Suprapubic skin (tissue), 4 donors: Measurements from ENCODE around the gene DDX56. TPM values are rescaled to one million over a fixed set of nuclear protein-coding genes. Genes with fewer than 3 reads are reported as not detected.
"Not testable (repeated sequence)": the region's sequence is repeated elsewhere in the genome, so short reads cannot be mapped to it uniquely, and the experiment has no call there.

Experiments used
- DNase-seq, 2 donors: peaks; one replicate each; pipeline ENCODE4 v3.0.0-alpha.2; 2019; ENCODE audit warnings: low spot score in 2 of 2
- H3K27ac ChIP-seq: fragments of 200-600 bp; sonication (generic); one replicate; pipeline ENCODE4 v1.5.1; 2019
- H3K27me3 ChIP-seq: fragments of 200-600 bp; sonication (generic); one replicate; pipeline ENCODE4 v1.5.1; 2019
- H3K36me3 ChIP-seq: fragments of 200-600 bp; sonication (generic); one replicate; pipeline ENCODE4 v1.5.1; 2019
- H3K4me1 ChIP-seq: fragments of 200-600 bp; sonication (generic); one replicate; pipeline ENCODE4 v1.5.1; 2019
- H3K4me3 ChIP-seq: fragments of 200-600 bp; sonication (generic); one replicate; pipeline ENCODE4 v1.5.1; 2019; ENCODE audit warnings: mild to moderate bottlenecking
- H3K9me3 ChIP-seq: fragments of 200-600 bp; sonication (generic); one replicate; pipeline ENCODE4 v1.5.1; 2019
- EP300 ChIP-seq: sonication (generic); formaldehyde crosslinking; IDR thresholded peaks from one replicate; pipeline ENCODE4 v1.6.1; 2017; ENCODE audit warnings: antibody characterized with exemption
- POLR2A ChIP-seq, 2 donors: fragments of 450-650 bp; IDR thresholded peaks; one replicate each; pipeline ENCODE4 v1.6.1; 2017; ENCODE audit warnings: antibody characterized with exemption in 2 of 2, mild to moderate bottlenecking in 2 of 2, moderate library complexity in 2 of 2
- POLR2AphosphoS5 ChIP-seq, 3 donors: sonication (generic); formaldehyde crosslinking; IDR thresholded peaks; one replicate each; pipeline ENCODE4 v1.6.1; 2017; ENCODE audit warnings: antibody characterized with exemption in 3 of 3
- WGBS: methylation state at CpG from one replicate; pipeline ENCODE4 v1.1.5; 2018; 5-methylcytosine and 5-hydroxymethylcytosine counted together
- total RNA-seq, 4 donors: library from RNA; depleted of rRNA; stranded (reverse); fragments of >200 nt; gene quantifications; one replicate each; pipeline ENCODE4 v1.1.0, GENCODE V29; 2016
- TF ChIP-seq, protein P1 (sequence below), 2 donors: fragments of 200-600 bp in 1 of 2; fragments of 450-650 bp in 1 of 2; sonication (generic) in 1 of 2; IDR thresholded peaks; one replicate each; pipeline ENCODE4 v1.5.1; 2016 to 2019; ENCODE audit warnings: antibody characterized with exemption in 2 of 2, mild to moderate bottlenecking in 1 of 2, moderate library complexity in 1 of 2

The DDX56 gene
- total RNA-seq, 4 donors from 2014 or later, result 58.3 to 109 (median 69.5) TPM

DNA sequence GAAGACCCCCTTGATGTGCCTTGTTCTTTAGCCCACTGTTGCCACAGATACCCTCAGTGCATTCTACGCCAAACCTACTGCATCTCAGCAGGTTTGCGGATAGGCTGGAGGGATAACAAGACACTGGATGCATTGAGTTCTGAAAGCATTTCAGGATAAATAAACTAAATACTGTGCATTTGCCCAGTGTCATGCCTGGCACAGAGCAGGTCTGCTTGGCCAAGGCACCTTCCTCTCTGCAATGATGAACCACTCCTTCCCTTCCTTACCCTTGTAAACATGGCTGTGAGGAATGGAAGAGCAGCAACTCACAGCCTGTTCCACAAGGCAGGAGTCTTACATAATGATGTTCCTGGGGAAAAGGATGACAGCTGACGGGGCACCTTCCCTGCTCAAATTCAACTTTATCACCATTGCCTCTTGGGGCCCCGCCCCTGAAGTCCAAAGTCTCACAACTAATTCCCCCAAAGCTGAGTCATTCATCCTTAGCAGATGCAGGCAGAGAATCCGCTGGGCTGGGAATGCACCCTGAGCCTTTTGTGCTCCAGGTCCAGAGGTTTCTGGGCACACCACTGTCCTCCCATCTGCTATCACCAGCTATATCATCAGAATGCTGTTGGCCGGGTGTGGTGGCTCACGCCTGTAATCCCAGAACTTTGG is 11.6 kb downstream of the DDX56 start:
- Histone ChIP-seq H3K9me3 (no peaks in the 10 kb centered on the region), H3K36me3 (peaks cover 31% of the 10 kb centered on the region), H3K27ac (no peak overlapping the region), H3K27me3 (no peaks in the 10 kb centered on the region), H3K4me3 (no peak overlapping the region), H3K4me1 (no peaks in the 10 kb centered on the region)
- peak in 1 of 2 donors; percentile 35 for DNase-seq
- TF ChIP-seq, protein P1, sequence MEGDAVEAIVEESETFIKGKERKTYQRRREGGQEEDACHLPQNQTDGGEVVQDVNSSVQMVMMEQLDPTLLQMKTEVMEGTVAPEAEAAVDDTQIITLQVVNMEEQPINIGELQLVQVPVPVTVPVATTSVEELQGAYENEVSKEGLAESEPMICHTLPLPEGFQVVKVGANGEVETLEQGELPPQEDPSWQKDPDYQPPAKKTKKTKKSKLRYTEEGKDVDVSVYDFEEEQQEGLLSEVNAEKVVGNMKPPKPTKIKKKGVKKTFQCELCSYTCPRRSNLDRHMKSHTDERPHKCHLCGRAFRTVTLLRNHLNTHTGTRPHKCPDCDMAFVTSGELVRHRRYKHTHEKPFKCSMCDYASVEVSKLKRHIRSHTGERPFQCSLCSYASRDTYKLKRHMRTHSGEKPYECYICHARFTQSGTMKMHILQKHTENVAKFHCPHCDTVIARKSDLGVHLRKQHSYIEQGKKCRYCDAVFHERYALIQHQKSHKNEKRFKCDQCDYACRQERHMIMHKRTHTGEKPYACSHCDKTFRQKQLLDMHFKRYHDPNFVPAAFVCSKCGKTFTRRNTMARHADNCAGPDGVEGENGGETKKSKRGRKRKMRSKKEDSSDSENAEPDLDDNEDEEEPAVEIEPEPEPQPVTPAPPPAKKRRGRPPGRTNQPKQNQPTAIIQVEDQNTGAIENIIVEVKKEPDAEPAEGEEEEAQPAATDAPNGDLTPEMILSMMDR (IDR thresholded peaks at IDR 0.05), result no peak
- TF ChIP-seq POLR2AphosphoS5 (IDR thresholded peaks at IDR 0.05) (no peak), EP300 (no peak), POLR2A (IDR thresholded peaks at IDR 0.05) (no peak)
- 93% methylated on average over 7 of the region's 7 CpGs for WGBS

DNA sequence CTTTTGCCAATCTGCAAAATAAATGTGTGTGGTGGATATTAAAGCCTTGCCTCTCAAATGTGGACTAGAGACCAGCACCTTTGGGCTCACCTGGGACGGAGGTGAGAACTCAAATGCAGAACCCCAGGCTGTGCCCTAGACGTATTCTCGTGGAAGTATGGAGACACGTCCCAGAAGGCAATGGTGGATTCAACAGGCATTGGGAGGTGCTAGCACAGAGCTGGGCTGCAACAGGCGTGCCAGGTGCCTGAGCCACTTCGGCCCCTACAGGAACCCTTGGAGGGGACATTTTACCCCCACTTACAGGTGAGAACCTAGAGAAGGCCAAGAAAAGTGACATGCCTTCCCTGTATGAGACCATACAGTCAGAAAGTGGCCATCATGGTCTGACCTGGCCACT is 12.2 kb downstream of the DDX56 start:
- H3K27ac ChIP-seq, result no peak overlapping the region
- H3K4me1 ChIP-seq, result no peaks in the 10 kb centered on the region
- no peaks in the 10 kb centered on the region for H3K9me3 ChIP-seq
- no peak overlapping the region for H3K4me3 ChIP-seq
- WGBS, result 76% methylated on average over 6 of the region's 6 CpGs
- no peaks in the 10 kb centered on the region for H3K27me3 ChIP-seq
- DNase-seq, result peak in 1 of 2 donors; percentile 53
- peaks cover 25% of the 10 kb centered on the region for H3K36me3 ChIP-seq
- no peak for TF ChIP-seq POLR2AphosphoS5 (IDR thresholded peaks at IDR 0.05)
- no peak for TF ChIP-seq POLR2A (IDR thresholded peaks at IDR 0.05)
- TF ChIP-seq EP300, result no peak
- TF ChIP-seq, protein P1 (IDR thresholded peaks at IDR 0.05), result no peak

DNA sequence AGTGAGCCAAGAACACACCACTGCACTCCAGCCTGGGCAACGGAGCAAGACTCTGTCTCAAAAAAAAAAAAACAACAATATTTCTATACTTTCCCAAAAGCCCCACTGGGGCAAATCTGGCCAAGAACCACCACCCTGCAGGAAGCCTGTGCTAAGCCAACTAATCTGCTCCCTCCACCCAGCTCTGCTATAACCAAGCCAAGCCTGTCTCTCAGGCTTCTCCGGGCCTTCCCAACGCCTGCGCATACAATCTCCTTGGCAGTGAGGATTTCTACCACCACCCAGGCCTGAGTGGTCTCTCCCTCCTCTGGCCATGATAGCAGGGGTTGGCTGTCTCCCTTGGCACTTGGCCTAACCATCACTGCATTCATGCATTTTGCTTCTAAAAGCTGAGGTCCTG is 14.2 kb downstream of the DDX56 start:
- peaks cover 7% of the 10 kb centered on the region for H3K36me3 ChIP-seq
- peak in 1 of 2 donors; percentile 58 for DNase-seq
- no peaks in the 10 kb centered on the region for H3K9me3 ChIP-seq
- H3K4me3 ChIP-seq, result no peak overlapping the region
- WGBS, result 52% methylated on average over 4 of the region's 4 CpGs
- no peak overlapping the region for H3K27ac ChIP-seq
- no peak for TF ChIP-seq POLR2AphosphoS5 (IDR thresholded peaks at IDR 0.05)
- TF ChIP-seq, protein P1 (IDR thresholded peaks at IDR 0.05), result no peak
- TF ChIP-seq POLR2A (IDR thresholded peaks at IDR 0.05), result no peak
- TF ChIP-seq EP300, result no peak
- no peaks in the 10 kb centered on the region for H3K27me3 ChIP-seq
- H3K4me1 ChIP-seq, result no peaks in the 10 kb centered on the region

DNA sequence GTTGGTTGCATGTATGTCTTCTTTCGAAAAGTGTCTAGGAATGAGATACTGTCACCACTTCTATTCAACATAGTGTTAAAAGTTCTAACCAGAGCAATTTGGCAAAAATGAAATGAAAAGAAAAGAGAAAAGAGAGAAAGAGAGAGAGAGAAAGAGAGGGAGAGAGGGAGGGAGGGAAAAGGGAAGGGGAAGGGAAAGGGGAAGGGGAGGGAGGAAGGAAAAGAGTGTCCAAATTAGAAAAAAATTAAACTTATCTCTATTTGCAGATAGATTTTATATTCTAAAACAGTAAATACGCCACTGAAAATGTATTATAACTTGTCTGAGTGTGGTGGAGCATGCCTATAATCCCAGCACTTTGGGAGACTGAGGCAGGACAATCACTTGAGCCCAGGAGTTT is 16.2 kb downstream of the DDX56 start:
- WGBS, result 89% methylated on average over 2 of the region's 2 CpGs
- no peaks in the 10 kb centered on the region for H3K27me3 ChIP-seq
- H3K9me3 ChIP-seq, result no peaks in the 10 kb centered on the region
- no peak overlapping the region for H3K4me3 ChIP-seq
- no peaks in the 10 kb centered on the region for H3K4me1 ChIP-seq
- DNase-seq, result no peak
- no peaks in the 10 kb centered on the region for H3K36me3 ChIP-seq
- no peak overlapping the region for H3K27ac ChIP-seq
- TF ChIP-seq POLR2AphosphoS5 (IDR thresholded peaks at IDR 0.05), result no peak
- no peak for TF ChIP-seq EP300
- TF ChIP-seq, protein P1 (IDR thresholded peaks at IDR 0.05), result no peak
- TF ChIP-seq POLR2A (IDR thresholded peaks at IDR 0.05), result no peak

DNA sequence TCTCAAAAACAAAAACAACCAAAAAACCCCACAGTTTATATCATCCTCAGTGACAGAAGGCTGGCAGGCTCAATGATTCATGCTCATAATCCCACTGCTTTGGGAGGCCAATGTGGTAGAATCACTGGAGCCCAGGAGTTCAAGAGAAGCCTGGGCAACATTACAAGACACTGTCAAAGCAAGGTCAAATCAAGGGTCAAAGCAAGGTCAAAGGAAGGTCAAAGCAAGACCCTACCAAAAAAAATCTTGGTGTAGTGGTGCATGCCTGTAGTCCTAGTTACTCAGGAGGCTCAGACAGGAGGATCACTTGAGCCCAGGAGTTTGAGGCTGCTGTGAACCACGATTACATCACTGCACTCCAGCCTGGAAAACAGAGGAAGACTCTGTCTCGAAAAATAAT is 18.4 kb downstream of the DDX56 start:
- H3K36me3 ChIP-seq, result no peaks in the 10 kb centered on the region
- 81% methylated on average over 2 of the region's 2 CpGs for WGBS
- no peaks in the 10 kb centered on the region for H3K9me3 ChIP-seq
- DNase-seq, result no peak
- no peak for TF ChIP-seq POLR2AphosphoS5 (IDR thresholded peaks at IDR 0.05)
- TF ChIP-seq, protein P1 (IDR thresholded peaks at IDR 0.05), result no peak
- no peaks in the 10 kb centered on the region for H3K27me3 ChIP-seq
- no peak overlapping the region for H3K27ac ChIP-seq
- H3K4me1 ChIP-seq, result no peaks in the 10 kb centered on the region
- H3K4me3 ChIP-seq, result no peak overlapping the region

DNA sequence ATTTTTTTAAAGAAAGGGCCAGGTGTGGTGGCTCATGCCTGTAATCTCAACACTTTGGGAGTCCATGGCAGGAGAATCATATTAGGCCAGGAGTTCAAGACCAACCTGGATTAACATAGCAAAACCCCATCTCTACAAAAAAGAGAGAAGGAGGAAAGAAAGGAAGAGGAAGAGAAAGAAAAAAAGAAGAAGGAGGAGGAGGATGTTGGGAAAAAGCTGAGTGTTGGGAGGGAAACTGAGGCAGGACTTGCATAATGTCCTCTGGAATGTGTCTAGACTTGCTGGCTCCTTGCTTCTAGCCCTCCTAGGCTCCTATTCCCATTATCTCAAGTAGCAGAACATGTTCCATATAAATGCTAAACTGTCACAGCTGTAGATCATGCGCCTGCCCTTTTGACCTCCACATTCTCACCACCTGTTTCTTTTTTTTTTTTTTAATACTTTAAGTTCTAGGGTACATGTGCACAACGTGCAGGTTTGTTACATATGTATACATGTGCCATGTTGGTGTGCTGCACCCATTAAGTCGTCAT is 21.2 kb downstream of the DDX56 start:
- not testable (repeated sequence) for H3K4me3 ChIP-seq, H3K9me3 ChIP-seq, DNase-seq, H3K4me1 ChIP-seq, H3K27me3 ChIP-seq, H3K27ac ChIP-seq, H3K36me3 ChIP-seq
- 51% methylated on average over 3 of the region's 3 CpGs for WGBS
